ENCODE data around the gene EXOC1L.

EXOC1L gene, protein sequence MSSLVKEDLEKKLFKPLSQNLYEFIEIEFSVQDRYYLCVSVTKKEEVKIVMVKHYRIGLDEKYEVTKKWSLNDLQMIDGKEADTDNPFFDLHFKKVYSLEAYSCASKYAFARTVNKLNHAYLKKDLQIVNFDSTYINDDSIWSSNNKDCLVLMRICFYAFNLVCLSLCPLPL

DNA sequence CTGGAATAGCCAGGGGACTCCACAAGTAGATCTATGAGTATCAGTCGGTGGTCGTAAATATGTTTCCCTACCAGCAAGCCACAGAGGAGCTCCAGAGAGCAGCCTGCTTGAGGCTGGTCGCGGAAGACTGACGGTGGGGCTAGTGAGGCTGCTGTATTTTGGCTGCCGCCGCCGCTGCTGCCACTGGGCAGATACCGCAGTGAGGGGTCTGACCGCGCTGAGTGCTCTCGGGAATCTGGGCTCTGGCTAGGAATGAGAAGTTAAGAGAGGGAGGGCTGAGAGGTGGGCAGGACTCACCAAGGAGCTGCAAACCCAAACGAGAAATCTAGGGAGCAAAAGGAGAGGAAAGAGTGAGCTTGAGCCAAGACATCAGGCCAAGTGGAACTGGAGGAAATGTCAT lies at the start of gene EXOC1L:
Gene EXOC1L, plus strand, starts transcription at position 157 of the 400 bp plus-strand sequence. Its CDS starts 237 bp downstream, at position 394.
- peak; percentile 22 for DNase-seq (ENCODE audit: low read depth)
- Histone ChIP-seq H3K4me1 (ENCODE audit: control insufficient read depth, insufficient read depth, low read length) (peaks cover 5% of the 10 kb centered on the region), H3K4me3 (ENCODE audit: low read length) (peak within 1 kb of the TSS; percentile 77), H3K9ac (ENCODE audit: low read length) (peak within 1 kb of the TSS; percentile 68), H3K27me3 (replicated peaks; ENCODE audit: control insufficient read depth, insufficient read depth, low read length) (no peaks in the 10 kb centered on the region), H3K9me3 (ENCODE audit: control insufficient read depth, low read length) (no peaks in the 10 kb centered on the region), H3K36me3 (ENCODE audit: control insufficient read depth, insufficient read depth, low read length, severe bottlenecking) (no peaks in the 10 kb centered on the region)

DNA sequence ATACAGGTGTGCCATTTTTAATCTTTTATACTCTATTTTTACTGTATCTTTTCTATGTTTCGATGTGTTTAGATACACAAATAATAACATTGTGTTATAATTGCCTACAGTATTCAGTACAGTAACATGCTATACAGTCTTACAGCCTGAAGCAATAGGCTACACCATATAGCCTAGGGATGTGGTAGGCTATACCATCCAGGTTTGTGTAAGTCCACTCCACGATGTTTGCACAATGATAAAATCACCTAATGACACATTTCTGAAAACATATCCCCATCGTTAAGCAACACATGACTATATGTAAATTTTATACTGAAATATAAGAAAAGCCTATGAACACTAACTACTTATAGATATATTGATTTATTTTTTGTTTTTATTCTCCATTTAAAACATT lies 48.9 kb upstream of the EXOC1L start:
- H3K27me3 ChIP-seq (replicated peaks; ENCODE audit: control insufficient read depth, insufficient read depth, low read length) = no peaks in the 10 kb centered on the region
- H3K4me1 ChIP-seq (ENCODE audit: control insufficient read depth, insufficient read depth, low read length) = peaks cover 15% of the 10 kb centered on the region
- H3K9me3 ChIP-seq (ENCODE audit: control insufficient read depth, low read length) = no peaks in the 10 kb centered on the region
- no peak overlapping the region for H3K9ac ChIP-seq (ENCODE audit: low read length)
- no peak for DNase-seq (ENCODE audit: low read depth)
- no peaks in the 10 kb centered on the region for H3K36me3 ChIP-seq (ENCODE audit: control insufficient read depth, insufficient read depth, low read length, severe bottlenecking)
- no peak overlapping the region for H3K4me3 ChIP-seq (ENCODE audit: low read length)

- Histone ChIP-seq H3K4me3 (ENCODE audit: low read length) (no peak overlapping the region), H3K9me3 (ENCODE audit: control insufficient read depth, low read length) (peaks cover 3% of the 10 kb centered on the region), H3K27me3 (replicated peaks; ENCODE audit: control insufficient read depth, insufficient read depth, low read length) (no peaks in the 10 kb centered on the region), H3K9ac (ENCODE audit: low read length) (no peak overlapping the region), H3K4me1 (ENCODE audit: control insufficient read depth, insufficient read depth, low read length) (no peaks in the 10 kb centered on the region), H3K36me3 (ENCODE audit: control insufficient read depth, insufficient read depth, low read length, severe bottlenecking) (no peaks in the 10 kb centered on the region)
- no peak for DNase-seq (ENCODE audit: low read depth)
These were observed 38.2 kb upstream of the EXOC1L start for GRCh38 chr4:55781341-55781740.

GRCh38 chr4:55781812-55782211 lies 37.8 kb upstream of the EXOC1L start:
- Histone ChIP-seq H3K4me3 (ENCODE audit: low read length) (no peak overlapping the region), H3K4me1 (ENCODE audit: control insufficient read depth, insufficient read depth, low read length) (no peaks in the 10 kb centered on the region), H3K27me3 (replicated peaks; ENCODE audit: control insufficient read depth, insufficient read depth, low read length) (no peaks in the 10 kb centered on the region), H3K9ac (ENCODE audit: low read length) (no peak overlapping the region), H3K36me3 (ENCODE audit: control insufficient read depth, insufficient read depth, low read length, severe bottlenecking) (no peaks in the 10 kb centered on the region), H3K9me3 (ENCODE audit: control insufficient read depth, low read length) (peaks cover 2% of the 10 kb centered on the region)
- no peak for DNase-seq (ENCODE audit: low read depth)

DNA sequence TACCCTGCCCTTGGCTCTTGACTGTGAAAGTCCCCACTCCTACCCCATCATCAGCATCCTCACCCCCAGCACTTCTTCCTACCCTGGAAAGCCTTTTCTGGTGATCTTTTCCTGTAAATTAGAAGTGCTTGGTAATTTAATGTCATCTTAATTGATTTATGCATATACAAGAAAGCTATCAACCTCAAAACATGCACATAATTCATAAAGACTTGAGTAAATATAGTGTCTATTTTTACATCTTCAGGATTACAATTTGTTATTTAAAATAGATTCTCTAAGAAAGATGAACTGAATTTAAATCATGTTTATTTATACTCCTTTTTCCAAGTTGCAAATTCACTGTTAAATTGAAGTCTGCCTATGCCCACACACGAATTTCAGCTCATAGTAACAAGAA lies 36.0 kb upstream of the EXOC1L start:
- no peaks in the 10 kb centered on the region for H3K27me3 ChIP-seq (replicated peaks; ENCODE audit: control insufficient read depth, insufficient read depth, low read length)
- H3K4me1 ChIP-seq (ENCODE audit: control insufficient read depth, insufficient read depth, low read length) = no peaks in the 10 kb centered on the region
- DNase-seq (ENCODE audit: low read depth) = no peak
- no peak overlapping the region for H3K4me3 ChIP-seq (ENCODE audit: low read length)
- H3K9me3 ChIP-seq (ENCODE audit: control insufficient read depth, low read length) = no peaks in the 10 kb centered on the region
- H3K9ac ChIP-seq (ENCODE audit: low read length) = no peak overlapping the region
- no peaks in the 10 kb centered on the region for H3K36me3 ChIP-seq (ENCODE audit: control insufficient read depth, insufficient read depth, low read length, severe bottlenecking)

DNA sequence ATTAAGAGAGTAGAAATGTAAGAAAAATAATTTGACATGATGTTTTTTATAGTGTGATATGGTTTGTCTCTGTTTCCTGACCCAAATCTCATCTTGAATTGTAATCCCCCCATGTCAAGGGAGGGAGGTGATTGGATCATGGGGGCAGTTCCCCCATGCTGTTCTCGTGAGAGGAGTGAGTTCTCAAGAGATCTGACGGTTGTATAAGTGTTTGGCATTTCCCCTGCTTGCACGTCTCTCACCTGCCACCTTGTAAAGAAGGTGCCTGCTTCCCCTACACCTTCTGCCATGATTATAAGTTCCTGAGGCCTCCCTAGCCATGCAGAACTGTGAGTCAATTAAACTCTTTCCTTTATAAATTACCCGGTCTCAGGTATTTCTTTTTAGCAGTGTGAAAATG lies 34.8 kb upstream of the EXOC1L start:
- Histone ChIP-seq H3K9ac (ENCODE audit: low read length) (no peak overlapping the region), H3K4me3 (ENCODE audit: low read length) (no peak overlapping the region), H3K27me3 (replicated peaks; ENCODE audit: control insufficient read depth, insufficient read depth, low read length) (no peaks in the 10 kb centered on the region), H3K4me1 (ENCODE audit: control insufficient read depth, insufficient read depth, low read length) (no peaks in the 10 kb centered on the region), H3K36me3 (ENCODE audit: control insufficient read depth, insufficient read depth, low read length, severe bottlenecking) (no peaks in the 10 kb centered on the region), H3K9me3 (ENCODE audit: control insufficient read depth, low read length) (no peaks in the 10 kb centered on the region)
- no peak for DNase-seq (ENCODE audit: low read depth)

GRCh38 chr4:55791666-55792065 lies 27.9 kb upstream of the EXOC1L start:
- Histone ChIP-seq H3K9ac (ENCODE audit: low read length) (no peak overlapping the region), H3K36me3 (ENCODE audit: control insufficient read depth, insufficient read depth, low read length, severe bottlenecking) (no peaks in the 10 kb centered on the region), H3K9me3 (ENCODE audit: control insufficient read depth, low read length) (no peaks in the 10 kb centered on the region), H3K4me1 (ENCODE audit: control insufficient read depth, insufficient read depth, low read length) (no peaks in the 10 kb centered on the region), H3K4me3 (ENCODE audit: low read length) (no peak overlapping the region), H3K27me3 (replicated peaks; ENCODE audit: control insufficient read depth, insufficient read depth, low read length) (peaks cover 16% of the 10 kb centered on the region)
- no peak for DNase-seq (ENCODE audit: low read depth)

- no peak overlapping the region for H3K9ac ChIP-seq (ENCODE audit: low read length)
- H3K27me3 ChIP-seq (replicated peaks; ENCODE audit: control insufficient read depth, insufficient read depth, low read length) = peaks cover 16% of the 10 kb centered on the region
- no peaks in the 10 kb centered on the region for H3K4me1 ChIP-seq (ENCODE audit: control insufficient read depth, insufficient read depth, low read length)
- H3K9me3 ChIP-seq (ENCODE audit: control insufficient read depth, low read length) = peaks cover under 1% of the 10 kb centered on the region
- H3K36me3 ChIP-seq (ENCODE audit: control insufficient read depth, insufficient read depth, low read length, severe bottlenecking) = no peaks in the 10 kb centered on the region
- DNase-seq (ENCODE audit: low read depth) = no peak
- peak overlapping the region; percentile 60 for H3K4me3 ChIP-seq (ENCODE audit: low read length)
These were observed 26.1 kb upstream of the EXOC1L start for GRCh38 chr4:55793479-55793878.

DNA sequence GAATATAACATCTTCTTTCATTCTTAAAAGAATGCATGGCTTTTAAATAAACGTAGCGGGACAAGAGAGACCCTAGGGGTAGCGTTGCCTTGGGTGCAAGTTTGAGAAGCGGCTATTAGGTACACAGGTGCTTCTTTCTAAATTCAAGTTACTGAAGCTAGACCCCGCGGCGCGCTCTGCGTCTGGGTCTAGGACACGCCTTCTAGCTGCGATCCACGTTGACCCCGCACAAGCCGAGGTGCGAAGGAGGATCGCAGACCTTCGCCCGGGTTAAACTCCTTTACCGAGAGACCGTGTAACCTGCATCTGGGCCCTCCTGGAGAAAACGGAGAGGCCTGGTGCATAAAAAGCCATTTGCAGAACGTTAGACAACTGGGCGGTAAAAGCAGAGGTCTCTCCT lies 25.5 kb upstream of the EXOC1L start:
- Histone ChIP-seq H3K36me3 (ENCODE audit: control insufficient read depth, insufficient read depth, low read length, severe bottlenecking) (no peaks in the 10 kb centered on the region), H3K9ac (ENCODE audit: low read length) (no peak overlapping the region), H3K9me3 (ENCODE audit: control insufficient read depth, low read length) (peaks cover 4% of the 10 kb centered on the region), H3K4me1 (ENCODE audit: control insufficient read depth, insufficient read depth, low read length) (no peaks in the 10 kb centered on the region), H3K4me3 (ENCODE audit: low read length) (no peak overlapping the region), H3K27me3 (replicated peaks; ENCODE audit: control insufficient read depth, insufficient read depth, low read length) (peaks cover 16% of the 10 kb centered on the region)
- no peak for DNase-seq (ENCODE audit: low read depth)

- Histone ChIP-seq H3K27me3 (replicated peaks; ENCODE audit: control insufficient read depth, insufficient read depth, low read length) (peaks cover 16% of the 10 kb centered on the region), H3K9ac (ENCODE audit: low read length) (no peak overlapping the region), H3K4me3 (ENCODE audit: low read length) (no peak overlapping the region), H3K9me3 (ENCODE audit: control insufficient read depth, low read length) (peaks cover 4% of the 10 kb centered on the region), H3K36me3 (ENCODE audit: control insufficient read depth, insufficient read depth, low read length, severe bottlenecking) (no peaks in the 10 kb centered on the region), H3K4me1 (ENCODE audit: control insufficient read depth, insufficient read depth, low read length) (no peaks in the 10 kb centered on the region)
- no peak for DNase-seq (ENCODE audit: low read depth)
These were observed 24.2 kb upstream of the EXOC1L start for GRCh38 chr4:55795341-55795740.

- peaks cover 12% of the 10 kb centered on the region for H3K27me3 ChIP-seq (replicated peaks; ENCODE audit: control insufficient read depth, insufficient read depth, low read length)
- no peaks in the 10 kb centered on the region for H3K4me1 ChIP-seq (ENCODE audit: control insufficient read depth, insufficient read depth, low read length)
- no peak overlapping the region for H3K9ac ChIP-seq (ENCODE audit: low read length)
- no peak for DNase-seq (ENCODE audit: low read depth)
- H3K36me3 ChIP-seq (ENCODE audit: control insufficient read depth, insufficient read depth, low read length, severe bottlenecking) = no peaks in the 10 kb centered on the region
- H3K4me3 ChIP-seq (ENCODE audit: low read length) = no peak overlapping the region
- peaks cover 4% of the 10 kb centered on the region for H3K9me3 ChIP-seq (ENCODE audit: control insufficient read depth, low read length)
These were observed 18.1 kb upstream of the EXOC1L start for GRCh38 chr4:55801498-55801897.

DNA sequence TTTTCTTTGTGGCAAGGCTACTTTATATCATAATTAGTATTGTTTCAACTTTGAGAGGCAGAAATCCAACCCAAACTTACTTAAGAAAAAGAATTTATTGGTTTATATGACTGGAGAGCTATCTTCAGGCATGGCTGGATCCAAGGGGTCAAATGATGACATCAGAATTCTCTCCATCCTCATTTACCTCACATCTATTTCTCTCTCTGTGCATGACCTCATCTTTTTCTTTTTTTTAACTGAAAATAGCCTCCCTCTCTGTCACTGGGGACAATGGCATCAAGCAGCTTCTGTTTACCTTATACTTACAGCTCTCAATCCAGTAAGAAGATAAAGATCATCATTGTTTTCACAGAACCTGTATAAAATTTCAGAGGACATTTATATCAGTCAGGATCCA lies 12.0 kb upstream of the EXOC1L start:
- peaks cover 12% of the 10 kb centered on the region for H3K27me3 ChIP-seq (replicated peaks; ENCODE audit: control insufficient read depth, insufficient read depth, low read length)
- H3K9me3 ChIP-seq (ENCODE audit: control insufficient read depth, low read length) = no peaks in the 10 kb centered on the region
- no peaks in the 10 kb centered on the region for H3K4me1 ChIP-seq (ENCODE audit: control insufficient read depth, insufficient read depth, low read length)
- no peaks in the 10 kb centered on the region for H3K36me3 ChIP-seq (ENCODE audit: control insufficient read depth, insufficient read depth, low read length, severe bottlenecking)
- no peak overlapping the region for H3K4me3 ChIP-seq (ENCODE audit: low read length)
- DNase-seq (ENCODE audit: low read depth) = no peak
- H3K9ac ChIP-seq (ENCODE audit: low read length) = no peak overlapping the region

Data from adipocyte (in vitro differentiated cells).